HG03354 (cell line): ENCODE data around the gene GABRB1.

ENCODE experiments used
- ATAC-seq: cut with Tn5 transposase; IDR thresholded peaks from one replicate; pipeline ENCODE4 v1.9.1; 2021; ENCODE audit warnings: mild to moderate bottlenecking; ENCODE audit not compliant: unreplicated experiment, poor library complexity, severe bottlenecking

GABRB1 gene

DNA sequence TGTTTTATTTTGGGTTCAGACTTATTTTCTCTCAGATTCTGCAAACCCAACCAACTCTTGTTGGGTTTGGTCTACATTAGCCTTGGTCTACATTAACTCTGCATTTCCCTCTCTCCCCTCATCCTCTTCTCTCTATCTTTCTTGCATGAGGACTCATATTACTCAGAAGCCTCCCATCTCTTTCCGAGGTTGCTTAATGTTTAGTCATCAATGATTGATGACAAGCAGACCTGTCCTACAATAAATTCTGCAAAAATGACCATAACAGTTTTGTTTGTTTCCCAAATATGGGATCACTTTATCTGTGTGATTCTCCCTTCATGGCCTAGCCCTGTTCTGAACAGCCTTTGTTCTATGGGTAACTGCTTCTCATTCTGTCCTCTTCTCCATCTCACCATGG is 75.2 kb downstream of the GABRB1 start:
- ATAC-seq: no peak

- no peak for ATAC-seq
Observed at GRCh38 chr4:47109379-47109778, 78.0 kb downstream of the GABRB1 start.

DNA sequence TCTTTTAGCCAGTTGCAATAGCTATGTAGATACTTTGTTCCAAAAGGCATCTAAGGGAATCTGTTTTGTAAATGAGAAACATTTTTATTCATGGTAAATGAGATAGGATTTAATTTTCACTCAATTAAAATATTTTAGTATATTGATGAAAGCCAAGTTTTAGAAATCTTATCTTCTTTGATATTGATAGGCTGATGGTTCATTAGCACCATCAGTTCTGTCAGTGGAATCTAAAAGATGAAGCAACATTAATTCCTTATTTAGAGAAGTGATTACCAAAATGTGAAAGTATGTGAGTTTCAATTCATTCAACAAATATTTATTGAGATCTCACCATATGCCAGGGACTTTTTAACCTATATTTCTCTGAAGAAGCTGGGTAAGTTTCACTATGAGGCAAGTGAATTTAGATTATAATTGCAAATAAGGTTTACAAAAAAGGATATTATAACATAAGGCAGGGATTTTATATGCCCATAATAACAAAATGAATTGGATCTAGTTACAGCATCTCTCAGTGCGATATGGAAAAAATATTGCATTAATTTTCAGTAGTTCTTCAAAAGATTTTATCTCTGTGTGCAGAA is 79.3 kb downstream of the GABRB1 start:
- no peak for ATAC-seq

- ATAC-seq: no peak
Observed at GRCh38 chr4:47118192-47118929, 87.0 kb downstream of the GABRB1 start.

GRCh38 chr4:47120783-47121182 is 89.4 kb downstream of the GABRB1 start:
- ATAC-seq: no peak

DNA sequence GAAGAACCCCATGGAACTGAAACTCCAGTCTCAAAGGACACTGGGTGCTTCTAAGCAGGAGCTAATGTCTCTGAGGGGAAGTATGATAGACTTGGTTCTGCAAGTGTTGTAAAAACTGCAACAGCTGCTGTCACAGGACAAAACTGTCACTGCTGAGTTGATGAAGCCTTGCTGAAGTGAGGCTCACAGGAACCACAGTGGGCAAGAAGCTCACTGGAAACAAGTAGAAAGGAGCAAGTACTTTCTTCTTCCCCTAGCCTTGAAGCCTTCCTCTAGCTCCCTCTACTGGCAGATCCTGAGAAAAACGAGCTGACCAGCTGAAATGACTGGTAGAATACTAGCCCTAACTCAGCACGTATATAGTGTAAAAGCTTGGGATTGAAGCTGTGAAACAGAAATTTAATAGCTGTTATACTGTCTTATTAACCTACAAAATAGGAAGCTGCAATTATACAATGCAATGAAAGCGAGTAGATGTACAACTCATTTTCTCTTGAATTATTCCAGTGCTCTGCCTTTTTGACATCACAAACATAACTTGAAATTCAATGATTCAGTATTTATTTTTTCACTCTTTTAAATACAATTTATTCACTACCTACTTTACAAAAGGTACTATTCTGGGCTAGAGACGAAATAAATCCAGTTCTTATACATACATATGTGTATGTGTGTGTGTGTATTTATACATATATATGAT is 91.4 kb downstream of the GABRB1 start:
- ATAC-seq: peak; percentile 98

GRCh38 chr4:47128991-47129390 is 97.6 kb downstream of the GABRB1 start:
- no peak for ATAC-seq

DNA sequence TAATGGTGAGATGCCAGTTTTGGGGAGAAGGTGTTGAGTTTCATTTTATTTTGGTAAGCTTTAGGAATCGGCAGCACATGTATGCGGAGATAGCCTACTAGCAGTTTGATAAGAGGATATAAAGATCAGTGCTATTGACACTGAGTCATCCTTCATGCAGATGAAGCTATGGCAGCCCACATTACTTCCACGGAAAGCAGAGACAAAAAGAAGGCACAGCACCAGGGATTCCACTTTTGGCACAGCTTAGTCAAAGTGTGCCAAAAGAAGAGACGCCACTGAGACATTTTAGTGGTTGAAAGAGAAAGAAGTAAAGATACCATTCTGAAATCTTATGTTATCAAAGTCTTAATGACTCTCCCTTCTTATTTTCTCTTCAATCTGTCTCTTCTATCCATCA is 103.8 kb downstream of the GABRB1 start:
- no peak for ATAC-seq

GRCh38 chr4:47143261-47143660 is 111.9 kb downstream of the GABRB1 start:
- ATAC-seq: no peak

GRCh38 chr4:47145630-47146029 is 114.3 kb downstream of the GABRB1 start:
- peak; percentile 99 for ATAC-seq

GRCh38 chr4:47154816-47155370 is 123.5 kb downstream of the GABRB1 start:
- ATAC-seq: no peak

- no peak for ATAC-seq
Observed at GRCh38 chr4:47155919-47156318, 124.6 kb downstream of the GABRB1 start.

DNA sequence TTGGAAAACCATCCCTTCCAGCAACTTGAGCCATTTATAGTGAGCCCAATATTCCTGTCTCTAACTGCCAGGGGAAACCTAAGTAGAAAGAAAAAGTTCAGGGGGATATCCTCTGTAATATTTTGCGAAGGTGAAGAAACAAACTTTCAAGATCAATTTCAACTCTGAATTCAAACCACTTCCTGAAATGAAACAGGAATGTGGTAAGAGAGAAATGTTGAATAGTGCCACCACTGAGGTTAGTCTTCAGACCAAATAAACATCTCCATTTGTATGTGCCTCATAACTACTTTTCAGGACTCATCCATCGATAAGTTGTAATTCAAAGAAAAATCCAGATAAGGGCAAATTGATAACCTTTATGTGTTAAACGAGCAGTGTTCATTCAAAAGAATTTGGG is 128.7 kb downstream of the GABRB1 start:
- no peak for ATAC-seq

DNA sequence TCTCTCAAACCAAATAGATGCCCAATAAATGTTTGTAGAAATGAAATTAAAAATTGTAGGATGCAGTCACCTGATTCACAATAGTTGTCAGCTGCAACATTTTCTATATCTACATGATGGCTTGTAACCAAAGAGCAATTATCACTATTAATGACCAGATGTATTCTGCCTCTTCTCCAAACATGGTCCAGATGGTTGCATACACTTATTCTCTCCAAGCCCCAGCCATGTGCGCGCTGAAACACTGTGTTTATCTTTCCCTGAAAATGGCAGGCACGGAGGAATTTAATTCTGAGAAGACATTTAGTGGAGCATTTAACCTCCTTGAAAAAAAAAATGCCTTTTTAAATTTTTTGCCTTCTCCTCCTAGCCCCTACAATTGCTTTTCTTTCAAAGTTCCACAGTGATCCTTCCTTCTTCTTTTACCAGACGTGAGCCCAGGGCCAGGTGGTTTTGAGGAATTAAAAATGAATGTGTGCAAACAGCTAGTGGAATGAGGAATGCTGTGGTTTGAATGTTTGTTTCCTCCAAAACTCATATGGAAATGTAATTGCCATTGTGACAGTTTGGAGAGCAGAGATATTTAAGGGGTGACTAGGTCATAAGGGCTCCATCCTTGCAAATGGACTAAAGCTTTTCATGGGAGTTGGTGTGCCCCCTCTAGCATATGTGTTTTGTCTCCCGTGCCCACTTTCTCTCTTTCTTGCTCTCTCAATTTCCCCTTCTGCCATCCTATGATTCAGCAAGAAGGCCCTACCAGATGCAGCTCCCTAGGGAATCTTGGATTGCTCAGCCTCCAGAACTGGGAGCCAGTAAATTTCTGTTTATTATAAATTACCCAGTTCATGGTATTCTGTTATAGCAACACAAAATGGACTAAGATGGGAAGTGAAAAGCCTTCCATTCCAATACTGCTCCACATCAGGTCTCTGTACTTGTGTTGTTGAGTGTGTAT is 136.0 kb downstream of the GABRB1 start:
- no peak for ATAC-seq

DNA sequence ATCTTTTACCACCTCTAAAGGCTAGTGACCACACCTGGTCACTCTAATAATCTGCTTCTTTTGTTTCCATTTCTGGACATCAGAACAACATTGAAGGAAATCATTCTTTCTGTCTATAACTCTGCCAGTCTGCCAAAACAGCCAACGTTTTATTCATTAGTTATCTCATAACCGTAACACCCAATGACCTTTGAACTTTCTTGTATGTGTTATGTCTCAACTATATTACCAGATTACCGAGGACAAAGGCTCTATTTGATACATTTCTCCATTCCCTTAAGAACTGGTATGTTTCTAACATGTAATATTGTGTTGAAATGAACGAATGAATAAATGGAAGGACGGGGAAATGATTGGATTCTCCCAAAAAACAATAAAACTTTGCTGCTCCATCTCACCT is 152.7 kb downstream of the GABRB1 start:
- ATAC-seq: no peak

DNA sequence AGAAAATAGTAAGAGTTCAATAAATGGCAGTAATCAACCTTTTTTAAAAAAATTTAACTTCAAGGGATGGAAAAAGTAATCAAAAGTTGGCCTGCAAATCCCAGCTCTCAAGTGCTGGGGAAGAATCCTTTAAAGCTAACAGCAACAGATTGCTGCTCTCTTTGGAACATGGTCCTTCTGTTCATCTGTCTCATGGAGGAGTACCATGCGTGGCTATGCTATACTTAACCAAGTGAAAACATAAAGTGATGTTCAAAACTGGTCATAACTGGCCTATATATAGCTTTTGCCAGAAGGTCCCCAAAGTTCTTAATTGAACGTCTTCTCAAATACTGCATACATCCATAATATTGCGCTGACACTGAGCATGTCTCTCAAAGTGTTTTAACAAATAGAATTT is 154.4 kb downstream of the GABRB1 start:
- ATAC-seq: no peak

GRCh38 chr4:47187608-47188007 is 156.2 kb downstream of the GABRB1 start:
- ATAC-seq: no peak

DNA sequence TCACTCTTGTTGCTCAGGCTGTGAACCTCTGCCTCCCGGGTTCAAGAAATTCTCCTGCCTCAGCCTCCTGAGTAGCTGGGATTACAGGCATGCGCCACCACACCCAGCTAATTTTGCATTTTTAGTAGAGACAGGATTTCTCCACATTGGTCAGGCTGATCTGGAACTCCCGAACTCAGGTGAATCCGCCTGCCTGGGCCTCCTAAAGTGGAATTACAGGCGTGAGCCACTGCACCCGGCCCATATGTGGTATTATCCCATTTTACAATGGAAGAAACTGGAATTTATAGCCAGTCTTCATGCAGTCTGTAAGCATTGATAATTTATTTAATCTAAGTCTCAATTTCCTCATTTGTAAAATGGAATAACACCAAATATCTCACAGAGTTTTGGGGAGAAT is 161.8 kb downstream of the GABRB1 start:
- no peak for ATAC-seq

DNA sequence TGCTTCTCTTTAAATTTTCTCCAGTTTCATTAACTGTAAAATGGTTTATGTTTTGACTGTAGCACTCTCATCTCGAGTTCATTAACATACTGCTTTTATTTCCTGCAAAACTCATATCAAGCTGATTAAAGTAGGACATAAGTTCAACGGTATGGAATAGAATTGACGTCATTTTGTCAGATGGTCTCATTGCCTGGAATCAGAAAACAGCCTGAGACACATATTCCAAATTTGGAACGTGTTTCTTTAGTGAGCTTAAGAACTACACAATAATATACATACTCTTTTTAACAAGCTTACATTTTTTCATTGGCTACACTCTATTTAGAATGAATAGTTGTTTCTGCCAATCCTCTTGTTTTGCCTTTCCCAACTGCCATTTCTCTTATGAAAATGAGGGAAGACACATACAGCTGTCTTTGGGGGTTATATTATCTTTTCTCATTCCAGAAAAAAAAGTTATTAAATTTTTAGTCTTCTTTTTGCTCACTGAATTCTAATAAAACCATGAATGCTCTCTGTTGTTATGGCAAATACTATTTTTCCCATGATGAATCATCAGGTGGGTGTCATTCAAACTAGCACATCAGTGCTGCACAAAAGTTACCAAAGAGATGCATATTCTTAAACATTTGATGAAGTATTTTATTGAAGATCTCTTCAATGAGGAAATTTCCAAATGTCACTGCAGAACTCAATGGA is 162.8 kb downstream of the GABRB1 start:
- no peak for ATAC-seq
